DMS53 treated with DMSO at 0.1 percent for 48 hours (cell line): ENCODE data around the gene EEFSEC.

Source experiments
- DNase-seq: peaks from one replicate; lab custom pipeline; 2025; ENCODE audit not compliant: unreplicated experiment; lab: John Stamatoyannopoulos, UW

The EEFSEC gene

GRCh38 chr3:128311441-128311844 lies 158.2 kb downstream of the EEFSEC start:
- no peak for DNase-seq

DNA sequence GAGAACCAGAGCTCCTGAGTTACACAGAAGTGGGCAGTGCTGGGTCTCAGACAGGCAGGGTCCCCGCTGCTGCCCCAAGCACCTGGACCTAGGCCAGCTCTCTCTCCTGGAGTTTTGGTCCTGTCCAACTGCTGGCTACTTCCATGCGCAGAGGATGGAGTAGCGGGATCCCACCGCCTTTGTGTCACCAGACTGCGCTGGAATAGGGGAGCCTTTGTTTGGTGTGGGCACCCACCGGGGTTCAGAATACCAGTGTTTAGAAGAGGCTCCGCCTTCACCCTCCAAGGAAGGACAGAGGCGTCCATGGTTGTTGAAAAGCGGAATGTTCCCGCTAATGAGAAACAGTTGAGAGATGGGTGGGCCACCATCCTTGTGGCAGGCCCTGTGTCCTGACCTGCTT lies 159.0 kb downstream of the EEFSEC start:
- DNase-seq: no peak

GRCh38 chr3:128313071-128313725 lies 159.9 kb downstream of the EEFSEC start:
- no peak for DNase-seq

DNA sequence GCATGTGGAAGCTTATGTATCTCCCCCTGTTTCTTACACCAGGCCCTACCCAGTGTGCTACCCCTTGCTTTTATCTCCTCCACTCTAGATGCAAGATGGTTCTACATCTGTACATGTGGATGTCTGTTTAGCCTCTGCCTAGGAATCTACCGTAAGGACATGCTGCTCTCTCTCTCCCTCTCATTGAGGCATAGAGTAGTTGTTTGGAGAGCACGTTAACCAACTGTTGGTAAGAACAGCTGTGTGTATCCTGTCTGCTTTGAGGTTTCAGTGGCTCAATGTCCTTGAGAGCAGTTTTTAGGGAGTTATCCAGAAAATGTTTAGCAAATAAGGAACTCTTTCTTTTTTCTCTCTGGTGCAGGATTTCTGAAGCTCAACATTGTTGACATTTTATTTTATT lies 160.7 kb downstream of the EEFSEC start:
- DNase-seq: no peak

DNA sequence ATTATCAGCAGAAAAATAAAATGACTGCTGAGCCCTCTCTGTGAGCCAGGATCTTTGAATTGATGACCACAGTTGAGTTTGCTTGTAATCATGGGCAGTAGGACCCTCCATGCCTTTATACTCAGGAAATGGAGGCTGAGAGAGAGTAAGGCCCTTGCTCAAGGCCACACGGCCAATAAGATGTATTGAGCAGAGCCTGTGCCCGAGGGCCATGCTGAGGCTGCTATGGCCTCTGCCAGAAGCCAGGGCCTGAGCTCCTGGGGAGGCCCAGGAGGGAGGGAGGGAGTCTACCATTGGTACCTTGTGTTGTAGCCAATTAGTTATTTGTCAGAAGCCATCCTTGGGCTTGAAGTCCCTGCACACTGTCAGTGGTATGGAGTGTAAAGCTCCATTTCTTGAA lies 162.0 kb downstream of the EEFSEC start:
- DNase-seq: no peak

DNA sequence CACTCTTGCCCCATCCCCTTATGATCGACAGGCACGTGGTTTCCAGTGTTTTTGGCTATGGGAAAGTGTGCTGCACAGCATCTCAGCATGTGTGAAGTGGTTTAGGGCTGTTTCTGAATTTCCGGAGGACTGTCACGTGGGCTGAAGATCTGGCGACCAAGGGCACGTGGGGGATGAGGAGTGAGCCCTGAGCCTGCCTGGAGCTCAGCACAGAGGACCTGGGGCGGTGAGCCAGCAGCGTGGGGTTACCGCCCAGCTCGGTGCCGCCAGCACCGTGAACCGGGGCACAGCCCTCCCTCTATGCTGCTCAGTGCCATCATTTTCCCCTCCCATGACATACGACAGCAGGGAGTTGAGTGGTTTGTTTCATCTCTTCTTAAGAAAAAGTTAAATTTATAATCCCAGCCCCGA lies 163.2 kb downstream of the EEFSEC start:
- no peak for DNase-seq

DNA sequence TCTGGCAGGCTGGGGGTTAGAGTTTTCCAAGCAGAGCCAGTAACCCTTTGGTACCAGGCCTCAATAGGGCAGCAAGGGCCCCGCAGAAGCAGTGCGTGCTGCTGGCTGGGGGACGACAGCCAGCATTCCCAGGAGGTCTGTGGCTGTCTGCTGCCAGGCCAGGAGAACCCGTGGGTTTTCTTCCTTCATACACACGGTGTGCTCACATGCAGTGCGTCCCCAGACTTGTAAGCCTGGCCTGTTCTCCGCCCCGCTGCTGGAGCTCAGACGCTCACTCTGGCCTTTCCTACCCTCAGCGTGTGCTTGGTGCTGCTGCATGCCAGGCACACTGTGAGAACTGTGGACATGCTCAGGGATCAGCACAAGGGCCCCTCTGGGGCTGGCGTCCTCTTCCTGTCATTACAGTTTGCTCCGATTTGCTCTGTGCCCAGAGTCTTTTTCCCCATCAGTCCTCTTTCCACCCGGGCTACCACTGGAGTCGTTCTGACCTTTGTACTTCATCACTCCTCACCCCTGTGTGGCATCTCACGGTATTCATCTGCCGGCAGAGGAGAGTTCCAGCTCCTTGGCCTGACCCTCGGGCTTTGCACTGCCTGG lies 163.9 kb downstream of the EEFSEC start:
- DNase-seq: no peak

DNA sequence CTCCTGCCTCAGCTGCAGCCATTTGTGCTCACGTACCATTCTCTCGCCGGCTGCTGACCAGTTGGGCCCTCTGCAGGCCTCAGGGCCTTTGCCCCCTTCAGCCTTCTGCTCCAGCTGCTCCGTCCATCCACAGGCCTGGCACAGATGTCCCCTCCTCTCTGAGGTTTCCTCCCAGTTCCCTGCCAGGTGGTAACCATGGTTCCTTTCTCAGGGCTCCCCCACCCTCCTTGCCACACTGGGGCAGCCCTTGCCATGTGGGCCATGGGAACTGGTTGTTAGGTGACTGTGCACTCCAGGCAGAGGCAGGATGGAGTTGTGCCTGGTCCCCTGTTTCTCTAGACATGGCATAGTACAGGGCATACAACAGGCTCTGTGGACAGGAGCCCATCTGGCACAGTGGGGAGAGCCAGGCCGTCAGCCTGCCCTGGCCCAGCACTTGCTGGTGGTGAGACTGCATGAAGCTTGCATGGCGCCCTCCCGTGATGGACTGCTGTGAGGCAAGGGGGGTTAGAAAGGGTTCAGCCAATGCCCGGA lies 164.5 kb downstream of the EEFSEC start:
- no peak for DNase-seq

GRCh38 chr3:128318275-128318941 lies 165.1 kb downstream of the EEFSEC start:
- no peak for DNase-seq

DNA sequence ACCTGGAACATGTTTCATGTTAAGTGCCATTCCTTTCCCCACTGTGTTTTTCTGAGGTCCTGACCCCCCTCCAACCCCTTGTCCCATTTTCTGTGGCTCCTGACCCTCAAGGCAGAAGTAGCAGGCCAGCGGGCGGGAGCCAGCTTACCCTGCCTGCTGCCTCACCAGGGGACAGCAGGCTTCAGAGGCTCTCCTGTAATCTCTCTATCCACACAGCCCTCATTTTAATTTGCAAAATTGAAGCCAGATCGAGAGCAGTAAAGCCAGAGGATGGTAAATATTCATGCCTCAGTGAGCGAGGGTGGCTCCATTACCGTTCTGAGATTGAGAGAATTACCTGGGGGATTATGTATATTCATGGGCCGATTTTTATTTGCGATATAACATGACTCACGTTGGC lies 165.8 kb downstream of the EEFSEC start:
- DNase-seq: no peak

DNA sequence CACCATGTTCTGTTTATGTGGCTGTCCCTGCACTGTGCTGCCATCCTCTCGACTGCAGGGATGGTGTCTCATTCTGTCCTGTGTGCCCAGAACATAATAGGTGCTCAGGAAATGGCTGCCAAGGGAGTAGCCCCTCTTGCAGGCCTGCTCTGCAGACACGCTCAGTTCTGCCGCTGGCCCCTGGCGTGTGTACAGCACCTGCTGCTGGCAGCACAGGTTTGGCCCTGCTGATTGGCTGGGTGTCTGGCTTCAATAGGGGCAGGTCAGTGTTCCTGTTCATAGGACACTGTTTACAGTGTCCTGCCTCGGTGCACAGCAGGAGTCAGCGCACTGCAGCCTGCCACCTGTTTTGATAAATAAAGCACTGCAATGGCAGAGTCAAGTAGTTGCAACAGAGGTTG lies 166.5 kb downstream of the EEFSEC start:
- peak; percentile 66 for DNase-seq

- DNase-seq: no peak
These were observed 167.5 kb downstream of the EEFSEC start for GRCh38 chr3:128320551-128321340.

DNA sequence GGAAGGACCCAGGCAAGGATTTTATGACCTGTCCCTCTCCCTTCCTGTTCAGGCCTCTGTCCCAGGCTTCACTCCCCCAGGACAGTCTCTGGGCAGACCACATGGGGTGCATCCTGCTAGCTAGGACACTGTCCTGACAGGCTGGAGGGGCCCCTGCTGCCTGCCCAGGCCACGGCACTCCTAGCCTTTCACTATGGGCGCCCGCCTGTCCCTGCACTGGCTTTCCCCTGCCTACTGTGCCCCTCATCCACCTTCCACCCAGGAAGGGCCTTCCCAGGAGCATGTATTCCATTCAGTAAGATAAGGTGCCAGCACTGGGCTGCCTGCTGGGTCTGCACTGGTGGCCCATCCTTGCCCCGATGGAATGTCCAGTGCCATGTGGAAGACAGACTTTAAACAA lies 168.1 kb downstream of the EEFSEC start:
- no peak for DNase-seq

GRCh38 chr3:128322030-128323022 lies 169.0 kb downstream of the EEFSEC start:
- no peak for DNase-seq

DNA sequence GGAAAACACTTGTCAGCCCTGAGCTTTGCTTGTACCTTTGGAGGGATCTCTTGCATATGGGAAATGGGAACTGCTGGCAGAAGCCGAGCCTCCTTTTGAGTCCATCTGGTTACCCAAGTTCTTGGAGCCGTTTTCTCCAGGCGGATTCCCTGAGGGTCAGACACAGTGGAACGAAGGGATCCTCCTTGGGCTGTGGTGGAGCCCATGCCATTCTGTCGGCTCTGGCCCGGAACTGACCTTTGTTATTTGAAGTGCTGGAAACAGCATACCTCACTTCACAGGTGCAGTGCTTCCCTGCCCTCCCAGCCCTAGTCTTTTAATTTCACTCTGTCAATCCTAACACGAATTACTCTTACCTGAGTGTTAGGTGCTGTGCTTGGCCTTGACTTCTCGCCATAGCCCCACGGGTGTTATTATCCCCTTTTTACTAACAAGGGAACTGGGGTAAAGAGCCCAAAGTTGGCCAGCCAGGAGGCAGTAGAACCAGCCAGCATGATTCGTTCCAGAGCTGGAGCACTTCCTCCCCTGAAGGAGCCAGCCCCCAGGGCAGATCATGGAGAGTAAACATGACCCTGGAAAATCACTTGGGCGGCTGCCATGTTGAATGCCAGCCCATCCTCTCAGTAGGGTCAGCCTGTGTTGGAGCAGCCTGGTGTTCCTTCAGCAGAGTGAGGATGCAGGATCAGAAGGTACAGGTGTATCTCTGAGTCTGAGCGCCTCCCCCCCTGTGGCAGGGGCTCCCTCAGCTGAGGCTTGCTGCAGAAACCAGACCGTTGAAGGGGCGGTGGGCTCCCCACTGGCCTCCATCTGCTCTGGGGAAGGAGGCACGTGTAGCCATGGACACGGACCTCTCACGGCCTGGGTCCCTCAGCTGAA lies 170.2 kb downstream of the EEFSEC start:
- no peak for DNase-seq

DNA sequence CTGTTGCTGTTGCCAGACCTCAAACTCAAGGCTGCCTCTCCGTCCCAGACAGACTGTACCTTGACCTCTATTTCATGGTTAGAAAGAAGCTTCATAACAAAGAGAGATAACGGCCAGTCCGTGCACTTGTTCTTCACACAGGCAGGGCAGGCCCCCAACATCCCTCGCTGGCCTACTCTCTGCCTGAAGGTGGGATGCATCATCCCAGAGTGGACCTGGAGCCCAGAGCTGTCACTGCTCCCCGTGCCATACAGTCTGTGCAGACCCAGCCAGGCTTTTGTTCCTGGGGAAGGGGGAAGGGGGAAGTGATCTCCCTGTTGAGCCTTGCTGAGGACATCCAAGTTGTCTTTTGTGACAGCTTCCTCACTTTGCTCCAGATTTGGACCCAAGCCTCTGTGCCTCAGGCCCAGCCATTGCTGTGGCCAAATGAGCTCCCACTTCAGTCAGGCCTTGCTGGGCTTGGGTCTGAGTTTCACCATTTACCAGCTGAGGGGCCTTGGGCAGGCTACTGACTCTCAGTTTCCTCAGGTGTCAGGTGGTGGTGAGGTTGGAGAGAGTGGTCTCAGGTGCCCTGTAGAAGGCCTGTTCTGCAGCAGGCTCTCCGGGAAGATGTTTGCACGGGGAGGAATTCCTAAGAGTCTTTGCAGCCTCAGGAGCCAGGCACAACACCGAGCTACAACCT lies 171.8 kb downstream of the EEFSEC start:
- no peak for DNase-seq

- no peak for DNase-seq
These were observed 173.0 kb downstream of the EEFSEC start for GRCh38 chr3:128326051-128326823.

DNA sequence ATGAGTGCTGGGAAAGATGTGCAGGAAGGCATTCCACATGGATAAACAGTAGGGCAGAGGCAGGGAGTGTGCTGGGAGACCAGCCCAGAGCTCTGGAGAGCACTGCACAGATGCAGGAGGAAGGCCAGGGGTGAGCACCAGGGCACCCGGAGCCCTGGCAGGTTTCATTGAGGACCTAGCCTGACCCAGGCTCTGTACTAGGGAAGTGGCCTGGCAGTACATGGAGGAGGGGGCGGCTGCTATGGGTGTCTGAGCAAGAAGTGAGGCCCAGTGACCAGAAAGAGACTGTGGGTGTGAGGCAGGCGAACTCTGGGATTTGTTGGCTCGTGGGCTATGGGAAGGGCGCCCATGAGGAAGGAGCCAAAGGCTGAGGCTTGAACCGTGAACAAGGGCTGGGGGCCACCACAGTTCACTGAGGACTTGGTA lies 174.3 kb downstream of the EEFSEC start:
- no peak for DNase-seq
